A673 (cell line): ENCODE data around the gene RASGRP2. TPM values are rescaled to one million over a fixed set of nuclear protein-coding genes. Genes with fewer than 3 reads are reported as not detected.

ENCODE experiments used
- BruUV-seq: library from RNA; stranded (reverse); fragments of 400-500 nt; replicated peaks from 2 replicates; lab custom pipeline; 2021; lab: Mats Ljungman, UMichigan
- CTCF ChIA-PET: fragments of 300-600 bp; sonication (Branson Sonifier 250); formaldehyde crosslinking; loops from one replicate; lab custom pipeline; 2022; ENCODE audit warnings: antibody characterized with exemption; lab: Charles Lee
- POLR2A ChIA-PET: fragments of 300-600 bp; sonication (Branson Sonifier 250); formaldehyde crosslinking; loops from one replicate; lab custom pipeline; 2022; ENCODE audit warnings: antibody characterized with exemption; ENCODE audit not compliant: low non-redundant PET; lab: Charles Lee
- DNase-seq: peaks from one replicate; pipeline ENCODE4 v3.0.0-alpha.2; 2015; ENCODE audit warnings: low spot score
- H3K27ac ChIP-seq: fragments of 200-600 bp; sonication (generic); 2 replicates; pipeline ENCODE4 v1.5.1; 2016; ENCODE audit warnings: mixed run types, low read depth, mild to moderate bottlenecking, mixed read lengths, antibody characterized with exemption, low read length; ENCODE audit not compliant: poor library complexity, severe bottlenecking
- H3K27me3 ChIP-seq: fragments of 200-600 bp; sonication (generic); replicated peaks from 2 replicates; pipeline ENCODE4 v1.6.1; 2017; ENCODE audit warnings: mixed run types, low read depth, mild to moderate bottlenecking, mixed read lengths, antibody characterized with exemption, low read length; ENCODE audit not compliant: insufficient read depth, poor library complexity
- H3K36me3 ChIP-seq: fragments of 200-600 bp; sonication (generic); 2 replicates; pipeline ENCODE4 v1.6.1; 2016; ENCODE audit warnings: mixed run types, mild to moderate bottlenecking, mixed read lengths, antibody characterized with exemption, low read length; ENCODE audit not compliant: insufficient read depth, poor library complexity, severe bottlenecking
- H3K4me1 ChIP-seq: fragments of 200-600 bp; sonication (generic); 2 replicates; pipeline ENCODE4 v1.6.1; 2017; ENCODE audit warnings: mixed run types, mild to moderate bottlenecking, mixed read lengths, antibody characterized with exemption, low read length; ENCODE audit not compliant: insufficient read depth, poor library complexity, severe bottlenecking
- H3K4me3 ChIP-seq: fragments of 200-600 bp; sonication (generic); 2 replicates; pipeline ENCODE4 v1.5.1; 2016; ENCODE audit warnings: low read depth, mixed run types, mild to moderate bottlenecking, mixed read lengths, low read length; ENCODE audit not compliant: poor library complexity, severe bottlenecking
- H3K9me3 ChIP-seq: fragments of 200-600 bp; sonication (generic); 2 replicates; pipeline ENCODE4 v1.6.1; 2016; ENCODE audit warnings: mixed run types, low read depth, mild to moderate bottlenecking, mixed read lengths, antibody characterized with exemption, low read length; ENCODE audit not compliant: poor library complexity, severe bottlenecking
- CTCF ChIP-seq: fragments of 300-800, 200-600 bp; sonication (generic); conservative IDR thresholded peaks from 2 replicates; pipeline ENCODE4 v1.5.1; 2017; ENCODE audit warnings: low read depth, mild to moderate bottlenecking, antibody characterized with exemption, low read length, moderate library complexity, mixed read lengths
- EZH2 ChIP-seq: fragments of 200-600 bp; sonication (generic); IDR thresholded peaks from 2 replicates; pipeline ENCODE4 v1.6.1; 2017; ENCODE audit warnings: borderline replicate concordance, low read depth, mild to moderate bottlenecking, mixed read lengths, antibody characterized with exemption, low read length; ENCODE audit not compliant: poor library complexity, severe bottlenecking
- intact Hi-C: fragments of 100-400 bp; cut with micrococcal nuclease; formaldehyde crosslinking; loops from one replicate; pipeline ENCODE4 v1.10.0; 2022; ENCODE audit not compliant: unreplicated experiment
- total RNA-seq: library from RNA; stranded (reverse); gene quantifications from 2 replicates; pipeline ENCODE4 v1.2.3, GENCODE V29; 2021

The RASGRP2 gene
- total RNA-seq, 1 experiment from 2014 or later = 2.0 TPM

- H3K4me1 ChIP-seq = no peaks in the 10 kb centered on the region
- TF ChIP-seq CTCF = no peak
- TF ChIP-seq EZH2 = no peak
- intact Hi-C loops = loop anchor here (10.0 kb wide), 1 partner anchor 330 kb away; the partner anchor contains the start of genes TM7SF2 and ZNHIT2
- POLR2A ChIA-PET = no interaction called here
- BruUV-seq = no TSS peak
- no peak for DNase-seq
- no peak overlapping the region for H3K4me3 ChIP-seq
- no peaks in the 10 kb centered on the region for H3K27me3 ChIP-seq
- no peaks in the 10 kb centered on the region for H3K9me3 ChIP-seq
- no peak overlapping the region for H3K27ac ChIP-seq
- peaks cover 3% of the 10 kb centered on the region for H3K36me3 ChIP-seq
- CTCF ChIA-PET = no interaction called here
Observed at GRCh38 chr11:64784813-64785581, 41.1 kb upstream of the RASGRP2 start.

- peaks cover 21% of the 10 kb centered on the region for H3K4me1 ChIP-seq
- ChIA-PET POLR2A (interaction anchor here (0.6 to 0.9 kb wide), 5 partner anchors 10 to 1937 kb away, joined by 3 to 4 read pairs (median 3); partner anchors contain the start of gene PPP2R5B), CTCF (interaction anchor here (0.5 to 1.0 kb wide), 4 partner anchors 10 to 109 kb away, joined by 3 to 6 read pairs (median 3); no protein-coding TSS in a partner anchor)
- TF ChIP-seq EZH2 (no peak), CTCF (0 out of 2 replicates have a peak, but pooled peaks have one; percentile 10)
- H3K4me3 ChIP-seq = peak within 1 kb of the TSS; percentile 80
- DNase-seq = peak; percentile 100
- H3K36me3 ChIP-seq = peaks cover 39% of the 10 kb centered on the region
- no peaks in the 10 kb centered on the region for H3K27me3 ChIP-seq
- no peaks in the 10 kb centered on the region for H3K9me3 ChIP-seq
- H3K27ac ChIP-seq = peak within 1 kb of the TSS; percentile 99
- intact Hi-C loops = loop anchor here (2.0 to 5.0 kb wide), 2 partner anchors 66 to 1079 kb away; partner anchors contain the start of genes CDC42BPG and CFL1
- BruUV-seq = no TSS peak
Observed at GRCh38 chr11:64778473-64779298, 34.7 kb upstream of the RASGRP2 start, which contains the start of gene SF1. SF1 (minus strand) TSS chr11:64778542; CDS start chr11:64778392, 150 bp downstream.

GRCh38 chr11:64778223-64778472, 34.2 kb upstream of the RASGRP2 start:
- TF ChIP-seq EZH2 (no peak), CTCF (no peak)
- Histone ChIP-seq H3K9me3 (no peaks in the 10 kb centered on the region), H3K4me3 (peak overlapping the region; percentile 80), H3K4me1 (peaks cover 25% of the 10 kb centered on the region), H3K27me3 (no peaks in the 10 kb centered on the region), H3K27ac (peak overlapping the region; percentile 99), H3K36me3 (peaks cover 44% of the 10 kb centered on the region)
- BruUV-seq = no TSS peak
- ChIA-PET POLR2A (interaction anchor here (0.8 to 0.9 kb wide), 2 partner anchors 10 to 90 kb away, joined by 4 read pairs; no protein-coding TSS in a partner anchor), CTCF (interaction anchor here (0.5 to 1.0 kb wide), 4 partner anchors 10 to 110 kb away, joined by 3 to 6 read pairs (median 3); no protein-coding TSS in a partner anchor)
- intact Hi-C loops = loop anchor here (2.0 to 5.0 kb wide), 2 partner anchors 67 to 1079 kb away; partner anchors contain the start of genes CDC42BPG and CFL1
- no peak for DNase-seq
